Activated CD4-positive, alpha-beta T cell treated with anti-CD3 and anti-CD28 coated beads, Interleukin-2, amount 50 U/mL, for 4 hours (primary cell): Measurements from ENCODE around the gene JAK1.
A peak's percentile ranks its signal among the peaks of the same experiment; 100 is the strongest.

Source experiments
- DNase-seq, 2 experiments: peaks; one replicate each; pipeline ENCODE4 v3.0.0-alpha.2; 2020

The JAK1 gene

GRCh38 chr1:64917907-64918306, 48.4 kb downstream of the JAK1 start:
- no peak for DNase-seq

GRCh38 chr1:64917328-64917861, 49.0 kb downstream of the JAK1 start:
- no peak for DNase-seq

DNA sequence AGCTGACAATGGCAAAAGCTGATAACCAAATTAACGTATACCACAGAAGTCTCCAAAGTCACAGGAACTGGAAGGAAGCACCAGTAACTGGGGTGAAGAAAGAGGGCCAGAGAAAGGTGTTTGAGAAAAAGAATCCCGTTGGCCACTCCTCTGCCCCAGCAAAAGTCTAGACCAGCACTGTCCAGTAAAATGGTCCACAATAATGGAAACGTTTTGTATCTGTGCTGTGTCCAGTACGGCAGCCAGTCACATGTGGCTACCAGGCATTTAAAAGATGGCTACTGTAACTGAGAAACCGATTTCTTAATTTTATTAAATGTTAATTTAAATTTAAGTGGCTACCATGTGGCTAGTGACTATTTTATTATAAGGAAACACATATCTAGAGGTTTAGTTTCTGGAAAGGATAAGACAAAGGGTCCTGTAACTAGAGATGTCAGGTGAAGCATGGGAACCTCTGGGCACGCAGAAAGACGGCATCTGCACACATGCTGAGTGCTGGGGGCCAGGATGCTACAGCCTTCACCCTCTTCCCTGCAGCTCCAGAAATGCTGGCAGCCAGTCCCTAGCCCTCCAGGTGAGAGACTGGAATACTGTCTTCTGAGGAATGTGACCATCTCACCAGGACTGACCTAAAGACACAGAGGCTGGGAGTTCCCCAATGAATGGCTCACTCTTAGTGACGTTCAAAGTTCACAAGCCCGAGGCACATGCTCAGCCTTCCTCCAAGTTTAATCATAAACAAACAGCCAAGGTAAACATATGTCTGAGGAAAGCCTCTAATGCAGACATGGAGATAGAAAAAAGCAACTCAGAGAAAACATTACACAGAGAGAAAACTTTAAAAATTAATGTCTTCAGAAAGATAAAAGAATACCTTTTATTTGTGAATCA, 50.7 kb downstream of the JAK1 start:
- DNase-seq = no peak

DNA sequence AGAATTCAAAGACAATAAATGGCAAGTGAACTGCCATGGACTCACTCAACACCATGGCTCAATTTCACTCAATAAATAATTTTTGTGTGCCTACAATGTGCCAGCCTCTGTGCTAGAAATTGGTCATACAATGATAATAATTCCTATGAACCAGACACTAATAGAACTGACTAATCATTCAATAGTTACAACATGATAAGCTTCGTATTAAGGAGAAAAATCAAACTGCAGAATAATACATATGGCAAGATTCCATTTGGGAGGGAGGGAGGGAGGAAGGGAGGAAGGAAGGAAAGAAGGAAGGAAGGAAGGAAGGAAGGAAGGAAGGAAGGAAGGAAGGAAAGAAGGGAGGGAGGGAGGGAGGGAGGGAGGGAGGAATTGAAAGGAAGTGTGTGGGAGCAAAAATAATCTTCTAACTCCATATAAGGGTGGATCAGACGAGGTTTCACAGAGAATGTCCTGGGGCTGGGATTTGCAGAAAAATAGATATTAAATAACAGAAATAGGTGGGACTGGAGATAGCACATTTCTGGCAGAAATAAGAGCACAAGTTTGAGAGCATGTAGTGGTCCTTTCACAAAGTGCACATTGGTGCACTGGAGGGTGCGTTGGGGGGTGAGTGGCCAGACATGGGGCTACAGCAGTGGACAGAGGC, 52.9 kb downstream of the JAK1 start:
- DNase-seq = no peak

DNA sequence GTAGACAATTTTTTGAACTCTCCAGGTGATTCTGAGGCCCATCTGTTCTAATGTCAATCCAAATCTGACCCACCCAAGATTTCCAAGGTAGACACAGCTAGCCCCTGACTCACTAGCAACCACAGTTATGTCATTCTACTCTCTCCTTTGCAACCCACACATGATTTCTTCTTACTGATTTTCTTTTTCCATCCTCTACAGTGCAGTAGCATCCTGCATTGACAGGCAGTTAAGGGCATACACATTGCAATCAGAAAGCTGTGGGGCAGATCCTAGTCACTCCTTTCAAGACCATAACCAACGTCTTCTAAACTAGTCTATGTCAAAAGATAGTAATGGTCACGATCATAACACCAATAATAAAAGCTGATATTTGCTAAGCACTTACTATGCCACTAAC, 54.2 kb downstream of the JAK1 start:
- no peak for DNase-seq

DNA sequence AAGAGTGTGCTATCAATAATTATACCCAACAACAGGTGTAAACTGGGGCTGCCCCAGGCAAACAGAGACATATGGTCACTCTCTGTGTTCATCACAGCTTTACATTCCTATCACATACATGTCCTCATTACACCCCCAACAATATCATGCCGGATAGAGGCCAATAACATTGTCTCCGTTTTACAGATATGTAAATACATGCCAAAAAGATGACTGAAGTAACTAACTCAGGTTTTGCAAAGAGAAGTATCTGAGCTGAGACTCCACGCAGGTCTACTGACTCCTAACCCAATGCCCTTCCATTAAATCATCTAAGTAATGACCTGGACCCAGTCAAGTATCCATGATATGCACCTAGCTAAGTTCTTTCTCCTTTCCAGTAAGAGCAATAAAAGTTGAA, 55.0 kb downstream of the JAK1 start:
- DNase-seq = no peak

GRCh38 chr1:64909031-64909430, 57.3 kb downstream of the JAK1 start:
- no peak for DNase-seq

- no peak for DNase-seq
These were observed 57.8 kb downstream of the JAK1 start for GRCh38 chr1:64908575-64908974.

- no peak for DNase-seq
These were observed 59.9 kb downstream of the JAK1 start for GRCh38 chr1:64906447-64906846.

DNA sequence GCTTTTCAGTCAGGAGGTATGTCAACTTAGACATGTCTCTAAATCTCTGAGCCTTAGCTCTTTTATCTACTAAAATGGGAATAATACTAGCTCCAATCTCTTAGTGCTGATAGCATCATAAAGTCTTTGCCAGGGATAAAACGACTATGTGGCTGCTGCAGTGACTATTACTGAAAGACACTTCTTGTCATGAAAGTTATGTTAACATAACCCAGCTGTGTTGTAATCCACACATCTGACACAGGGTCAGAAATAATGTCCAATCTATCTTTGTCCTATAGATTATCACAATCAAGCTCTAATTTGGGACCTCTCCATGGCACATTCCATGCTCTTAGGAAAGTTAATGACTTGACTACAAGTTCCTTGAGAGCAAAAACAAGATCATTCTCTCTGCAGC, 62.8 kb downstream of the JAK1 start:
- no peak for DNase-seq

GRCh38 chr1:64901663-64902062, 64.7 kb downstream of the JAK1 start:
- no peak for DNase-seq

DNA sequence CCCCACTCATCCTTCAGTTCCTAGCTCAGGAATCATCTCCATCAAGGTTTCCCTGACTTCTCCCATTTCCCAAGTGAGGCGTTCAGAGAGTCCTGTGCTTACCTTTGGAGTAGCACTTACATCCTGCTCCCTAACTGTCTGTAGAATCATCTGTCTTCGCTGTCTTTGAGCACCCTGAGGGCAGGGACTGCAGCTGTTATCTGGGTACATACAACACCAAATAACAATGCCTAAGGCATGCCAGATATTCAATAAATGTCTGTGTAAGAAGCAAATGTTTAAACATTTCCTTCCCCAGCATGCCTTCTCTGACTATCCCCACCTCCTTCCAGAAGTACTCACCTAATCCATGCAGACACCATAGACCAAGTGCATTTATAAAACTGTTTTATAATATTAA, 65.4 kb downstream of the JAK1 start:
- no peak for DNase-seq

DNA sequence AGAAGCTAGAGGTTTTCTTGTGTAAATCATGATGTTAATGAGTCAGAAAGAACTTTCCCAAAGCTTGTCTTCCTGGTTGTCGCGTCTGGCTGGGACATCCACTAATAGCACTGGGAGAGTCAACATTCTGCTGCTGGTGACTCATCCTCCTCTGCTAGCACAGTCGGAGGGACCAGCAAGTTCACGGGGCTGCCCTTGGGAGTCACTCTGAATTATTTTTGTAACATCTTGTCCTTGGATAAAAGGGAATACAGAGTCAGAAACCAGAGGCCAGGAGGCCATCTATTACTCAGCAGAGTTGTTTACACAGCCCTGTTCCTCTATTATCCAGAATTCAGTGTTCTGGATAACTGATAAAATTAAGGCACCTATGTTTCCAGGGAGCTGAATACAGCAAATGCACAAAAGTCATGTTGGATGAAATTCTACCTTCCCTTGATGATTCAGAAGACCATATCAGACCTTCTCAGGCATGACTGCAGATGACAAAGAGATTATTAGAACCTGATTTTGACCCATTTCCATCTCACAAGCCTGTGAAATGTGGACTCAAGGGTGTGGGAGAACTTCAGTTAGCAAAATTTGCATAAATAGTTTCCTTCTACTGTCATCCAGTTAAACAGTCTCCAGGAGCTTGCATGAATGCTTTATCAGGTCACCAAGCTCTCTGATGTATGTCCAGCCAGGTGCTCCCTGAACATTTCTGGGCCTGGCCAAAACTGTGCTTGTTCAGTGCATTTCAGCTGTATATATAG, 68.1 kb downstream of the JAK1 start:
- peak; percentile 20 to 27 for DNase-seq

DNA sequence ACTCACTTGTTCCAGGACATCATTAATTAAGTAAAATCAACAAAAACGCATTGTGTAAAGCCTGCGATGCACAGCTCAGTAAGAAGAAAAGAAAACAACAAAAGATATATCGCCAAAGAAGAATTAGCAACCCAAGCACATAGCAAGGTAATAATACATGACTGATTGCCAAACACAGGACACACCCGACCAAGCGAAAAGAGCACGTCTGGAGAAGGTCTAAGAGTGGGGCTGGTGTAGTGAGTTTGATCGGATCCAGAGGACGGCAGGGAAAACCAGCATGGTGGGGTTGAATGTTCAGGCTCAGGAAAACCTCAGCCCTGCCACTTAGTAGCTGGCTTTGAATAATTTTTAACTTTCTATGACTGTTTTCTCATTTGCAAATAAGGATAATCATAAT, 69.8 kb downstream of the JAK1 start:
- DNase-seq = no peak

DNA sequence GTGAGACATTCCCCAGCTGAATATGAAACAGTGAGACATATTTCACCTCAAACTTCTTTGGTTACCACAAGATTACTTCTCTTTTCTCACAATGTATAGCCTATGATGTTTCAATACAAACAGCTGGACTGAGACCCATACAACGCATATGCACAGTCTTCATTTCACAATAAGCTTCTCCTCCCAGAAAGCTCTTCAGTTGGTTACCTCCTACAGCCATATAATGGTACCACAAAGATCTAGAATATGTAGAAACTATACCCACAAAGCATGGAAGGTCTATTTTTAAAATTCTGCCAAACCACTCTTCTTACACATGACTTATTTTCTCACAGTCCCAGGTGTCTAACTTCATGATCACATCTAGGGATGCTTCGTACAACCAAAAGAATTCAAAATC, 70.8 kb downstream of the JAK1 start:
- no peak for DNase-seq

GRCh38 chr1:64894438-64895196, 71.7 kb downstream of the JAK1 start:
- no peak for DNase-seq

DNA sequence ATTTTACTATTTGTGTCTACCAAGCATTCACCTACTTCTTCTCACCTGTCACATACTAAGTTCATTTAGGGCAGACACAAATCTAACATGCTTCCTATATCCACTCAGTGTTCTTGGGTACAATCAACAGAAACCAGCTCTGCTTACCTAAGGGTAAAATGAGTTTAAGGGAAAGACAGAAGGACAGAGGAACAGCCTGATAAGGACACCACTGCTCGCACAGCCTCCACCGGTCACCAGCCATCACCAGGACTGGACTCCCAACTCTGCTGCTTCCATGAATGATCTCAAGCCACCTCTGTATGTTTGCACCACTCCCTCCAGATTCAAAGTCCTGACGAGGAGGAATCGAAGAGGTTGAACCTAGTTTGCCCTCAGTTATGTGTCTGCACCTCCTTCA, 72.4 kb downstream of the JAK1 start:
- DNase-seq = no peak

DNA sequence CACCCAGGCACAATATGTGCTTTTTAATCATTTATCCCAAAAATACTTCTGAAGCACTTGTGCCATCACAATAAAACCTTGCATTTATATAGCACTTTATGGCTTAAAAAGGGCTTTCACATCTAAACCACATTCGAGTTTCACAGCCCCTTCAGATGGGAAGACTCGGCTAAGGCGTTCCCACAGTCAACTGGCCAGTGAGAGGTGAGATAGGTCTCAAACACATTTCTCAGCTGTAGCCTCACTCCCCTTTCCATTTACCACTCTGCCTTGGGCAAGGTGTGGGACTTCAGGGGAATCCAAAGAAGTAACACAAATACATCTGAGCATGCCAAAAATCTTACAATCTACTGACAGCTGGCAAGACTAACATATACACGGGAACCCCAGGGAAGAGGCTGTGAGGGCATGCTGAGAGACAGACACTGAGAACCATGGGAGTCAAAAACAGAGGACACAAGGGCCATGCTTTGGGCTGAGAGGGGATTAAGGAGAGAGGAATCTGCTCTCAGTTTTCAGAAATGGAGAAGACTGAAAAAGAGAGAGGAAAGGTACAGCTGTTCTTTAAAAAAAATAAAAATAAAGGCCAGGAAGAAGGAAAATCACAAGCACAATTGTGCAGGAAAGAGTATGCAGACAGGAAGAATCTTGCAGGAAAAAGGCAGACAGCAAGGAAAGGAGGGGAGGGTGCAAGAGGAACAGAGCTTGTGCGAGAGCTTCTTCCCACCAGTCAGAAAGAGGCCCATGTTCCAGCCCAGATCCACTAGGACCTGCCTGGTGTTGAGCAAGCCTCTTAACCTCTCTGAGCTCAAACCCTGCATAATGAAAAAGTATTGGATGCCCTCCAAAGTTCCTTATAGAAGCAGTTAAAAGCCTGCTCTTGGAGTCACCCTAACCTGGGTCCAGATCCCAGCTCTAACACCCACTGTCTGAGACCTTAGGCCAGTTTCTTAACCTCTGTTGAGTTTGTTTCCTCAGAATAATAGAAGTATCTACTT, 73.5 kb downstream of the JAK1 start:
- no peak for DNase-seq

DNA sequence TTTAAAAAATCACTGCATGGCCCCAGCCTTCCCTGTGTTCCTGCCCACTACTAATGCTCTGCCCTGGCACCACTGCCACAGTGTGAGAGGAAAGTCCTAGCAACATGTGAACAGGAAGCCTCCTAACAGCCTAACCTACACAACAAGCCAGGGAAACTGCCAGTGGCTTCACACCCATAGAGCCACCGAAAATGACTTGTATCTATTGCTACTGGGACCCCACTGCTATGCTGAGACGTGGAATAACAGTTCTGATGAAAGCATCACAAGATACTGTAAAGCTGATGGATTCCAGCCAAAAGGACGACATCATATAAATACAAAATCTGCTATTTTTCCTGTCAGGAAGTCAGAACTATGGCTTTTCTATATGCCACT, 74.9 kb downstream of the JAK1 start:
- DNase-seq = no peak

- DNase-seq = no peak
These were observed 75.5 kb downstream of the JAK1 start for GRCh38 chr1:64890699-64891447.
